GM18517 (cell line): ENCODE data around the gene SUCLG2.
"Not testable (repeated sequence)": the region's sequence is repeated elsewhere in the genome, so short reads cannot be mapped to it uniquely, and the experiment has no call there.

Experiments
- ATAC-seq: cut with Tn5 transposase; IDR thresholded peaks from one replicate; pipeline ENCODE4 v1.9.1; 2021; ENCODE audit warnings: mild to moderate bottlenecking, moderate library complexity; ENCODE audit not compliant: unreplicated experiment

SUCLG2 gene

DNA sequence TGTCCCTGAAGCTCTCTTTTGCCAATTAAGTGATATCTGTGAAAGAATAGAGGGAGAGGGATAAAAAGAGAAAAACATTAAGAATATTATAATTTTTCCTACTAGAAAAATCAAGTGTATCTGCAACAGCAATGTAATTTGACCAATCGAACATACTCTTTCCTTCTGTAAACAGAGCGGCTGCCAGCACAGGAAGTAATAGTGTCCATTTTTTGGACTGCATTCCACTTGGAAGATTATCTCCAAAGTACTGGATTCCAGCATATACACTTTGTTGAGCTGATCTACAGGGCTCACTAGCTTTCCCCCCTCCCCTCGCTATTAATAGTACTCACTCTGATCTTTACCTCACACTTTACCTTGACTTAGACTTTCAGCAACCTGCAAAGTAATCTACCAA, 90.4 kb downstream of the SUCLG2 start:
- no peak for ATAC-seq

GRCh38 chr3:67561667-67562394, 92.6 kb downstream of the SUCLG2 start:
- no peak for ATAC-seq

GRCh38 chr3:67561266-67561665, 93.1 kb downstream of the SUCLG2 start:
- no peak for ATAC-seq

DNA sequence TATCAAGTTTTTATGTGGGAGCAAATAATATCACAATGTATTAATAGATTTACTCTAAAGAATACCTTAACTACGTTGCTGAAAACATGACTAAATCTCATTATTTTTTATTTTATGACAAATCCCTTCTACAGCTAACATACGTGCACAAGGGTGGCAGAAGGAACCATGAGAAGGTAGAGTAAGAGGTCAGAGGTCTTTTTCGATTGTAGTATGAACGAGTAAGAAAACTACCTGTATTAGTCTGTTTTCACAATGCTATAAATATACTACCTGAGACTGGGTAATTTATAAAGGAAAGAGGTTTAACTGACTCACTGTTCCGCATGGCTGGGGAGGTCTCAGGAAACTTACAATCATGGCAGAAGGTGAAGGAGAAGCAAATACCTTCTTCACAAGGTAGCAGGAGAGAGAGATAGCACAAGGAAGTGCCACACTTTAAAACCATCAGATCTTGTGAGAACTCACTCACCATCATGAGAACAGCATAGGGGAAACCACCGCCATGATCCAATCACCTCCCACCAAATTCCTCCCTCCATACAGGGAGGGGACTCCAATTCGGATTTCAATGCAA, 95.3 kb downstream of the SUCLG2 start:
- ATAC-seq: no peak

GRCh38 chr3:67558426-67558825, 96.0 kb downstream of the SUCLG2 start:
- no peak for ATAC-seq

- ATAC-seq: no peak
Measured at GRCh38 chr3:67557848-67558355, 96.5 kb downstream of the SUCLG2 start.

GRCh38 chr3:67551361-67552016, 102.9 kb downstream of the SUCLG2 start:
- no peak for ATAC-seq

- ATAC-seq: no peak
Measured at GRCh38 chr3:67550541-67550940, 103.9 kb downstream of the SUCLG2 start.

- not testable (repeated sequence) for ATAC-seq
Measured at GRCh38 chr3:67542502-67543250, 111.7 kb downstream of the SUCLG2 start.

DNA sequence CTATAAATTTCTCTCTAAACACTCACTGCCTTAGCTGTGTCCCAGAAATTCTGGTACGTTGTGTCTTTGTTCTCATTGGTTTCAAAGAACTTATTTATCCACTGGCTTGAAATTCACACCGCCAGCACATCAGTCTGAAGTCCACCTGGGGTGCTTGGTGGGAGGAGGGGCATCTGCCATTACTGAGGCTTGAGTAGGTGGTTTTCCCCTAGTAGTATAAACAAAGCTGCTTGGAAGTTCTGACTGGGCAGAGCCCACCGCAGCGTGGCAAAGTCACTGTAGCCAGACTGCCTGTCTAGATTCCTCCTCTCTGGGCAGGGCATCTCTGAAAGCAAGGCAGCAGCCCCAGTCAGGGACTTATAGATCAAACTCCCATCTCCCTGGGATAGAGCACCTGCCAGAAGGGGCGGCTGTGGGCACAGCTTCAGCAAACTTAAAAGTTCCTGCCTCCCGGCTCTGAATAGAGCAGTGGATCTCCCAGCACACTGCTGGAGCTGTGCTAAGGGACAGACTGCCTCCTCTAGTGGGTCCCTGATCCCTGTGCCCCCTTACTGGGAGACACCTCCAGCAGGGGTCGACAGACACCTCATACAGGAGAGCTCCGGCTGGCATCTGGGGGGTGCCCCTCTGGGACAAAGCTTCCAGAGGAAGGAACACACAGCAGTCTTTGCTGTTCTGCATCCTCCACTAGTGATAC, 114.1 kb downstream of the SUCLG2 start:
- ATAC-seq: no peak

GRCh38 chr3:67537203-67537602, 117.2 kb downstream of the SUCLG2 start:
- ATAC-seq: not testable (repeated sequence)

DNA sequence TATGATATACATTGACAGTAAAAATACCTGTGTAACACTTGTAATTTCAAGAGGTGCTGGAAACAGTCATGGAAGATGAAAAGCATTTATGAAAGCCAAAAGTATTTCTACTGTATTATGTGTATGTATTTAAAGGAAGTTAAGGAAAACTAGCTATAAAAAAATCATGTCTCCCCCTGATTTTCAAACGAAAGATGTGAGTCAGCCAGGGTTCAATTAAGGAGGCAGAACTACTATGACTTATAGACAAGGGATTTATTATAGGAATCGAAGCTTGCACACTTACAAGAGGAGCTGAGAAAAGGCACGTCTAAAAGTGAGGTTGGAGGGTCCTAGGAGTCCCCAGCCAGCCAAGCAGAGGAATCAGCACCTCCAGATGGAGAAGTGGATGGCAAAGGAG, 119.4 kb downstream of the SUCLG2 start:
- no peak for ATAC-seq

DNA sequence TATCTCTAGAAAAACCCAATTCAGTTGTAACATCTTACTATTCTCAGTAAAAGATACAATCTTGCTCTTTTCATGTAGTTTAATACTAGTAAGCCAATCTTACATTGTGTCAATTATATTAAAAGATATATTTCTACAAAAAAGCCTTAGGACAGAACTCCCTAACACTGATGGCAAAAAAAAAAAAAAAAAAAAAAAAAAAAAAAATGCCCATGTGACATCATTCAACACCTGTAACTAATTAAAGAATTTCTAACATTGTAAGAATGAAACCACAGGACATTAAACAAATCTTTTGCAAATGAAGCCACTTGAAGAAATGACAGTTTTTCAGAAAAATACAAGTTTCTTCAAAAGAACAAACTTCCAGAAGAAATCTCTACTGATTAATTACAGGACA, 119.8 kb downstream of the SUCLG2 start:
- ATAC-seq: no peak

DNA sequence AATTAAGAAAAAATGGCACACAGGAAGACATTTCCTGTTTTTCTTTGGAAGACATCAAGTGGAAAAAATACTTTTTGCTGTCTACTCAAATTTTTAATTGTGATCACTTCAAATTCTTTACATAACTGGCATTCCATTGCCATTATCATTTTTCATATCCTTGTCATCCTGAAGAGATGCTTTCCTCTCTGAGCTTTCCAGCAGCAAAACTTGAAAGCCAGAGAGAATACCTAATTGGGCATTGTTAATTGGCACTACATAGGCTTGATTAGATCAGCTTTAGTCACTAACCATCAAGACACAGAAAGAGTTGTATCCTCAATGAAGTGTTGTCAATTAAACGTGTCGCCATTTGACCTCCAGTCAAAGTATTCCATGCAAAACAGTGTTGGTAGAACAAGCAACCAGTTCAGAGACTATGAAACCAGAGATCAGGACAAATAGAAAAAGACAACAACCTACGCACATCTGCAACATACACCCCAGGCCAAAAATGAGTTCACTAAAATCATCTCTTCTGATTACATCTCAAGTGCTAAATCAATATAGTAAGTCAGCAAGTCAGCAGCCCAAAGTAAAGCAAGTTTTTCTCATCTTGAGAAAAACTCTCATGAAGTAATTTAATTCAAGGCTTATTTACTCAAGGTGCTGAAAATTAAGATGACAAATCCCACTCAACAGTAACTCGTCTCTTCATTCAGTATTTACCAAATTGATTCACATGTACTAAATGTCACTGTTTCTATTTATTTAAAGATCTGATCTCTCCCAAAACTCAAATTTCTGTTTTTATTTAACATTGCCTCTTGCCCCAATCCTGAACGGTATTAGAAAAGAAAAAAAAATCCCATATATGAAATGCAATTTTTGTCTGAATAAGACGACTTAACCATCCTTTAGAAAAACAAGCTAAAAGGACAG, 123.0 kb downstream of the SUCLG2 start:
- no peak for ATAC-seq

DNA sequence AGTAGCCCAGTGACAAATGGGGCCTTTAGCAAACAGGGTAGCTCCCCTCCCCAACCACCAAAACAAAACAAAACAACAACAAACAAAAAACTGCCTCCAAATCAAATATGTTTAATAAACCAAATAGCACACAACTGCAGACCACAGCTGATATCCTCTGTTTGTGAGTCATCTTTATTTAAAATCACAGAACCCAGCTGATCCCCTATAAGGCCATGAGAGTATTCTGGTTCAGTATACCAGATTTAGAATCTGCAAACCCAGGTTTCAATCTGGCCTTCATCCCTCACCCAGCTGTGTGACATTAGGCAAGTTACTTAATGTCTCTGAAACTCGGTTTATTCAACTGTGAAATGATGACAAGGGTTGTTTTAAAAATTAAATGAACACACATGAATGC, 124.5 kb downstream of the SUCLG2 start:
- no peak for ATAC-seq

DNA sequence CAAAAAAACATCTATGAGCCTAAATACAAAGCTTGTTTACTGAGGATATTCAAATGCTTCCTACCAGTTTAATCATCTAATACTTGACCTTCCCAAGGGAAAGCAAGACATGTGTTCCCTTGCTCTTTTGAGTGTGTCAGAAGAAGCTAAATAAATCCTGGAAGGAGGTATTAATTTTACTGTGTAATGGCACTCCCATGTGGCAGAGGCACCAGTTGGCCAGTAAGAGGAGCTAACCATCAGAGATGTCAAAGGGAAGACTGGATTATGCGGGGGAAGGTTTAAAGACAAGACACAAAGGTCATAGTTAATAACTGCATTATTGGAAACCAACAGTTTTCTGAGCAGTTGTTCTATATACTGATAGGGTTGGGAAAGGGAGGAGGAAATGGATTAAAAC, 125.1 kb downstream of the SUCLG2 start:
- no peak for ATAC-seq

- ATAC-seq: no peak
Measured at GRCh38 chr3:67526246-67526645, 128.2 kb downstream of the SUCLG2 start.

DNA sequence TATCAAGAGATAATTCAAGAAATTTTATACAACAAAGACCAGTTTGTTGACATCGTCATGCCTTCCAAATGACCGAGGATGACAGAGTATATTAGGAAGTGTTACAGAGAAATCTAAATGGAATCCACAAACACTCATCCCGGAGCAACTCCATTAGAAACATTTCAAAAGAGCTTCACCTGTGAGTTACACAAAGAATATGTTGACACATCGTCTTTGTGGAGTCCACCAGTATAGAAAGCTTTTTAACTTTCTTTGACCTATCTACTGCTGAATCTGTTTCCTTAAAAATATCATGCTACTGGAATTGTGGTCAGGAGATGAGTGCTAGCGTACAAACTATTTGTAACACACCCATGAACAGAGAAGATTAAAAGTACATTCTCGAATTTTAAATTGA, 130.4 kb downstream of the SUCLG2 start:
- ATAC-seq: no peak

- no peak for ATAC-seq
Measured at GRCh38 chr3:67522081-67522480, 132.3 kb downstream of the SUCLG2 start.
